ENCODE data around the gene TBXA2R. TPM values are rescaled to one million over a fixed set of nuclear protein-coding genes. Genes with fewer than 3 reads are reported as not detected.

The TBXA2R gene
- total RNA-seq, 1 experiment from 2014 or later, result 1.3 TPM

GRCh38 chr19:3645726-3646125 lies 39.1 kb upstream of the TBXA2R start (continued):
- TF ChIP-seq RORB (CRISPR knock-in tag; IDR thresholded peaks at IDR 0.05), result no peak

DNA sequence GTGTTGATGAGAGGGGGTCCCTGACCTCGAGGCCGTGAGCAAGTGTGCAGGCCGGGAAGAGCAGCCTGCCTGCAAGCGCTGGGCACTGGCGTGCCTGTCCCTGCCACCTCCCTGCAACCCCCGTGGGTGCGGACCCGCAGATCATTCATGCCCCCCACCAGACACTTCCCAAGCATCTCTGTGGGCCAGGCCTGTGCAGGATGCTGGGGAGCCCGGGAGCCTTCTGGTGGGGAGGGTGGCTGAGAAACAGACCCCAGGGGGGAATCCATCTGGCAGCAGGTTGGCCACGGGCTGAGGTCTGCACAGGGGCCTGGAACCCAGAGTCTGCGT lies 38.4 kb upstream of the TBXA2R start:
- CTCF ChIA-PET, result no interaction called here
- H3K4me1 Mint-ChIP-seq, result no peaks in the 10 kb centered on the region

DNA sequence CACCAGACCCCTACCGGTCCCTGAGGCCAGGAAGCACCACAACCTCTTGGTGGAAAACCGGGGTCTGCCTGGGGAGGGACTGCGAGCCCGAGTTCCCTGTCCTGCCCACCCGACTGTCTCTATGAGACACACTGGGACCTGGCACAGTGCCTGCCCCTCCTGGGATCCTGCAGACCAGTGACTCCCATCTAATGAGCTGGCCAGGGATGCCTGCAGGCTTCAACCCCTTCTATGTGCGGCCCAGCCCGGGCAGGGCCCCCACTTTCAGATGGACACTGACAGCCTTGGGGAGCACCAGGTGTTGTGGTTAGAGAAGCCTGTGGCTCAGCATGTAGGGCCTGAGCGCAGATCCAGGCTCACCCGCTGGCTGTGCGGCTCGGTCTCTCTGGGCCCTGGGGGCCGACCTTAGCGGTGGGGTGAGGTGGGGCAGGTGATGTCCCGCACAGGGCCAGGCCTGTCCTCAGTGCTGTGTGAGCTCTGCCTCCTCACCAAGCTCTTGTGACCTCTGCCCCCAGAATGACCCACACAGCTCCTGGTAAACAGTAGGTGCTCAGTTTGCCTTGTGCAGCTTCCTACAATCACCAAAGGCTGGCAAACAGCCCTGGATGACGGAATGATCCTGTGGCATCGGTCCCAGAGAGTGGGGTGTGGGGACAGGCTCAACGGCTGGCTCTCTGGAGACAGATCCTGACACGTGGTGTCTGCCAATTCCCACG lies 37.8 kb upstream of the TBXA2R start:
- POLR2A ChIA-PET, result no interaction called here
- Mint-ChIP-seq H3K4me3 (no peak overlapping the region), H3K9me3 (no peaks in the 10 kb centered on the region), H3K27ac (no peak overlapping the region), H3K4me1 (no peaks in the 10 kb centered on the region), H3K27me3 (ENCODE audit: low read depth) (no peaks in the 10 kb centered on the region), H3K36me3 (peaks cover 6% of the 10 kb centered on the region; the same call in 1 of the 2 replicates)
- CTCF ChIA-PET, result interaction anchor here (1.1 kb wide), 1 partner anchor 10 kb away, joined by 4 read pairs; no protein-coding TSS in a partner anchor
- no peak for DNase-seq (ENCODE audit: low spot score)
- TF ChIP-seq EMX1 (CRISPR knock-in tag; IDR thresholded peaks at IDR 0.05) (no peak), CTCF (IDR thresholded peaks at IDR 0.05) (no peak), CREB1 (CRISPR knock-in tag; IDR thresholded peaks at IDR 0.05) (no peak), FOXK1 (CRISPR knock-in tag; IDR thresholded peaks at IDR 0.05) (no peak), ZNF396 (CRISPR knock-in tag; IDR thresholded peaks at IDR 0.05; ENCODE audit: borderline replicate concordance) (no peak), FOXJ3 (CRISPR knock-in tag; IDR thresholded peaks at IDR 0.05; ENCODE audit: borderline replicate concordance) (no peak)
- TF ChIP-seq, protein P1, sequence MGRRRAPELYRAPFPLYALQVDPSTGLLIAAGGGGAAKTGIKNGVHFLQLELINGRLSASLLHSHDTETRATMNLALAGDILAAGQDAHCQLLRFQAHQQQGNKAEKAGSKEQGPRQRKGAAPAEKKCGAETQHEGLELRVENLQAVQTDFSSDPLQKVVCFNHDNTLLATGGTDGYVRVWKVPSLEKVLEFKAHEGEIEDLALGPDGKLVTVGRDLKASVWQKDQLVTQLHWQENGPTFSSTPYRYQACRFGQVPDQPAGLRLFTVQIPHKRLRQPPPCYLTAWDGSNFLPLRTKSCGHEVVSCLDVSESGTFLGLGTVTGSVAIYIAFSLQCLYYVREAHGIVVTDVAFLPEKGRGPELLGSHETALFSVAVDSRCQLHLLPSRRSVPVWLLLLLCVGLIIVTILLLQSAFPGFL (CRISPR knock-in tag; IDR thresholded peaks at IDR 0.05; ENCODE audit: borderline replicate concordance), result no peak
- ATAC-seq, result no peak

More for the DNA sequence above, 38.4 kb upstream of the TBXA2R start:
- no peaks in the 10 kb centered on the region for H3K27me3 Mint-ChIP-seq (ENCODE audit: low read depth)
- TF ChIP-seq EMX1 (CRISPR knock-in tag; IDR thresholded peaks at IDR 0.05) (no peak), ZNF121 (CRISPR knock-in tag; IDR thresholded peaks at IDR 0.05) (no peak), KAT7 (CRISPR knock-in tag; IDR thresholded peaks at IDR 0.05; ENCODE audit: borderline replicate concordance) (no peak), GRHL2 (CRISPR knock-in tag; IDR thresholded peaks at IDR 0.05; ENCODE audit: insufficient replicate concordance, severe bottlenecking) (no peak), MYBL2 (CRISPR knock-in tag; IDR thresholded peaks at IDR 0.05) (no peak)
- POLR2A ChIA-PET, result no interaction called here
- ATAC-seq, result no peak
- H3K27ac Mint-ChIP-seq, result no peak overlapping the region
- H3K4me3 Mint-ChIP-seq, result no peak overlapping the region
- DNase-seq (ENCODE audit: low spot score), result no peak
- peaks cover under 1% of the 10 kb centered on the region; the same call in 1 of the 2 replicates for H3K36me3 Mint-ChIP-seq
- no peaks in the 10 kb centered on the region for H3K9me3 Mint-ChIP-seq

- no peak overlapping the region for H3K4me3 Mint-ChIP-seq
- no peak overlapping the region for H3K27ac Mint-ChIP-seq
- DNase-seq (ENCODE audit: low spot score), result no peak
- POLR2A ChIA-PET, result no interaction called here
- H3K36me3 Mint-ChIP-seq, result peaks cover 6% of the 10 kb centered on the region; the same call in 1 of the 2 replicates
- no peaks in the 10 kb centered on the region for H3K9me3 Mint-ChIP-seq
- ATAC-seq, result no peak
- no peaks in the 10 kb centered on the region for H3K4me1 Mint-ChIP-seq
- H3K27me3 Mint-ChIP-seq (ENCODE audit: low read depth), result no peaks in the 10 kb centered on the region
- CTCF ChIA-PET, result interaction anchor here (1.1 kb wide), 1 partner anchor 10 kb away, joined by 4 read pairs; no protein-coding TSS in a partner anchor
- TF ChIP-seq, protein P2, sequence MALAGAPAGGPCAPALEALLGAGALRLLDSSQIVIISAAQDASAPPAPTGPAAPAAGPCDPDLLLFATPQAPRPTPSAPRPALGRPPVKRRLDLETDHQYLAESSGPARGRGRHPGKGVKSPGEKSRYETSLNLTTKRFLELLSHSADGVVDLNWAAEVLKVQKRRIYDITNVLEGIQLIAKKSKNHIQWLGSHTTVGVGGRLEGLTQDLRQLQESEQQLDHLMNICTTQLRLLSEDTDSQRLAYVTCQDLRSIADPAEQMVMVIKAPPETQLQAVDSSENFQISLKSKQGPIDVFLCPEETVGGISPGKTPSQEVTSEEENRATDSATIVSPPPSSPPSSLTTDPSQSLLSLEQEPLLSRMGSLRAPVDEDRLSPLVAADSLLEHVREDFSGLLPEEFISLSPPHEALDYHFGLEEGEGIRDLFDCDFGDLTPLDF (CRISPR knock-in tag; IDR thresholded peaks at IDR 0.05), result no peak
- TF ChIP-seq, protein P3, sequence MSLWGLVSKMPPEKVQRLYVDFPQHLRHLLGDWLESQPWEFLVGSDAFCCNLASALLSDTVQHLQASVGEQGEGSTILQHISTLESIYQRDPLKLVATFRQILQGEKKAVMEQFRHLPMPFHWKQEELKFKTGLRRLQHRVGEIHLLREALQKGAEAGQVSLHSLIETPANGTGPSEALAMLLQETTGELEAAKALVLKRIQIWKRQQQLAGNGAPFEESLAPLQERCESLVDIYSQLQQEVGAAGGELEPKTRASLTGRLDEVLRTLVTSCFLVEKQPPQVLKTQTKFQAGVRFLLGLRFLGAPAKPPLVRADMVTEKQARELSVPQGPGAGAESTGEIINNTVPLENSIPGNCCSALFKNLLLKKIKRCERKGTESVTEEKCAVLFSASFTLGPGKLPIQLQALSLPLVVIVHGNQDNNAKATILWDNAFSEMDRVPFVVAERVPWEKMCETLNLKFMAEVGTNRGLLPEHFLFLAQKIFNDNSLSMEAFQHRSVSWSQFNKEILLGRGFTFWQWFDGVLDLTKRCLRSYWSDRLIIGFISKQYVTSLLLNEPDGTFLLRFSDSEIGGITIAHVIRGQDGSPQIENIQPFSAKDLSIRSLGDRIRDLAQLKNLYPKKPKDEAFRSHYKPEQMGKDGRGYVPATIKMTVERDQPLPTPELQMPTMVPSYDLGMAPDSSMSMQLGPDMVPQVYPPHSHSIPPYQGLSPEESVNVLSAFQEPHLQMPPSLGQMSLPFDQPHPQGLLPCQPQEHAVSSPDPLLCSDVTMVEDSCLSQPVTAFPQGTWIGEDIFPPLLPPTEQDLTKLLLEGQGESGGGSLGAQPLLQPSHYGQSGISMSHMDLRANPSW (CRISPR knock-in tag; conservative IDR thresholded peaks at IDR 0.05; ENCODE audit: low read depth), result no peak
- TF ChIP-seq ZNF121 (CRISPR knock-in tag; IDR thresholded peaks at IDR 0.05) (no peak), CREB1 (CRISPR knock-in tag; IDR thresholded peaks at IDR 0.05) (no peak), ZNF671 (CRISPR knock-in tag; IDR thresholded peaks at IDR 0.05) (no peak), ZNF512 (CRISPR knock-in tag; IDR thresholded peaks at IDR 0.05; ENCODE audit: borderline replicate concordance) (no peak), ERG (CRISPR knock-in tag; IDR thresholded peaks at IDR 0.05) (no peak), OVOL2 (CRISPR knock-in tag; IDR thresholded peaks at IDR 0.05; ENCODE audit: borderline replicate concordance) (no peak), RORB (CRISPR knock-in tag; IDR thresholded peaks at IDR 0.05) (no peak)
Measured at GRCh38 chr19:3643674-3644313, 37.1 kb upstream of the TBXA2R start.
